ENCODE results near the gene RAP1GDS1. TPM values are rescaled to one million over a fixed set of nuclear protein-coding genes. Genes with fewer than 3 reads are reported as not detected.

RAP1GDS1 gene
- total RNA-seq, 1 experiment from 2014 or later: 40.8 TPM

DNA sequence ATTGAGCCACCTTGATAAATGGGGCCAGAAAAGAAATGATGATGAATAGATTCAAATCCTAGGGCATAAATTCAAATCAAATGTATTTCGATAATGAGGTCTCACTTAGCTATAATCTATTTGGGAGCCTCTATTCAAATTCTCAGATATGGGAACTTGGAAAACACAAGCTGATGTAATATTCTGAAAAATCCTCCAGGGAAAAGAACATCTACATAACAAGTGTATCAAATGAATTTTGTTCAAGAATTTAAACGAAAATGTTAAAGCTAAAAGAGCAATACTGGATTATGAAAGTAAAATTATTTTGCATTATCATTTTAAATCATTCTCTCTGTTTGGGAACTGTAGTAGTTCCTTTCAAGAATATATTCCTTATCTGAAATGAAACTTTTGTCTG lies 38.9 kb upstream of the RAP1GDS1 start:
- Histone ChIP-seq H4K20me1 (ENCODE audit: insufficient read depth) (no peaks in the 10 kb centered on the region), H3K36me3 (ENCODE audit: control insufficient read depth in 1 of 2, insufficient read depth in 2 of 2, low read length in 2 of 2) (no peaks in the 10 kb centered on the region), H3K9ac (ENCODE audit: low read length) (no peak overlapping the region), H2AFZ (ENCODE audit: low read depth, low read length, poor library complexity, severe bottlenecking) (no peak overlapping the region), H3K79me2 (ENCODE audit: insufficient read depth, low read length) (no peaks in the 10 kb centered on the region), H3K9me3 (ENCODE audit: control insufficient read depth in 1 of 2, insufficient read depth in 1 of 2, low read depth in 1 of 2, low read length in 2 of 2) (no peaks in the 10 kb centered on the region), H3K27me3 (ENCODE audit: insufficient read depth, low read length) (no peaks in the 10 kb centered on the region), H3K9me2 (ENCODE audit: insufficient read depth) (no peaks in the 10 kb centered on the region), H3K4me3 (replicated peaks in 1 of 2; ENCODE audit: low read depth in 1 of 2, low read length in 2 of 2) (no peak overlapping the region), H3K4me2 (ENCODE audit: low read length) (no peak overlapping the region), H3K27ac (ENCODE audit: low read depth, low read length) (no peak overlapping the region), H3K4me1 (ENCODE audit: control insufficient read depth in 1 of 2, insufficient read depth in 2 of 2, low read length in 2 of 2) (no peaks in the 10 kb centered on the region)
- no peak for DNase-seq (ENCODE audit: low read depth, low spot score)
- BruUV-seq (replicated peaks): no TSS peak
- intact Hi-C loops (cut with micrococcal nuclease): no loop called here
- ChIA-PET CTCF (no interaction called here), POLR2A (no interaction called here), RAD21 (ENCODE audit: low non-redundant PET in 1 of 2, low total read pairs in 2 of 2, uncharacterized antibody in 2 of 2, unreplicated experiment in 2 of 2) (no interaction called here)
- TF ChIP-seq, protein P1, sequence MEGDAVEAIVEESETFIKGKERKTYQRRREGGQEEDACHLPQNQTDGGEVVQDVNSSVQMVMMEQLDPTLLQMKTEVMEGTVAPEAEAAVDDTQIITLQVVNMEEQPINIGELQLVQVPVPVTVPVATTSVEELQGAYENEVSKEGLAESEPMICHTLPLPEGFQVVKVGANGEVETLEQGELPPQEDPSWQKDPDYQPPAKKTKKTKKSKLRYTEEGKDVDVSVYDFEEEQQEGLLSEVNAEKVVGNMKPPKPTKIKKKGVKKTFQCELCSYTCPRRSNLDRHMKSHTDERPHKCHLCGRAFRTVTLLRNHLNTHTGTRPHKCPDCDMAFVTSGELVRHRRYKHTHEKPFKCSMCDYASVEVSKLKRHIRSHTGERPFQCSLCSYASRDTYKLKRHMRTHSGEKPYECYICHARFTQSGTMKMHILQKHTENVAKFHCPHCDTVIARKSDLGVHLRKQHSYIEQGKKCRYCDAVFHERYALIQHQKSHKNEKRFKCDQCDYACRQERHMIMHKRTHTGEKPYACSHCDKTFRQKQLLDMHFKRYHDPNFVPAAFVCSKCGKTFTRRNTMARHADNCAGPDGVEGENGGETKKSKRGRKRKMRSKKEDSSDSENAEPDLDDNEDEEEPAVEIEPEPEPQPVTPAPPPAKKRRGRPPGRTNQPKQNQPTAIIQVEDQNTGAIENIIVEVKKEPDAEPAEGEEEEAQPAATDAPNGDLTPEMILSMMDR (IDR thresholded peaks at IDR 0.05 in 2 of 3, conservative IDR thresholded peaks at IDR 0.05 in 1 of 3; ENCODE audit: borderline replicate concordance in 1 of 3, insufficient read depth in 1 of 3, low read depth in 2 of 3, low read length in 2 of 3): no peak
- TF ChIP-seq, protein P2, sequence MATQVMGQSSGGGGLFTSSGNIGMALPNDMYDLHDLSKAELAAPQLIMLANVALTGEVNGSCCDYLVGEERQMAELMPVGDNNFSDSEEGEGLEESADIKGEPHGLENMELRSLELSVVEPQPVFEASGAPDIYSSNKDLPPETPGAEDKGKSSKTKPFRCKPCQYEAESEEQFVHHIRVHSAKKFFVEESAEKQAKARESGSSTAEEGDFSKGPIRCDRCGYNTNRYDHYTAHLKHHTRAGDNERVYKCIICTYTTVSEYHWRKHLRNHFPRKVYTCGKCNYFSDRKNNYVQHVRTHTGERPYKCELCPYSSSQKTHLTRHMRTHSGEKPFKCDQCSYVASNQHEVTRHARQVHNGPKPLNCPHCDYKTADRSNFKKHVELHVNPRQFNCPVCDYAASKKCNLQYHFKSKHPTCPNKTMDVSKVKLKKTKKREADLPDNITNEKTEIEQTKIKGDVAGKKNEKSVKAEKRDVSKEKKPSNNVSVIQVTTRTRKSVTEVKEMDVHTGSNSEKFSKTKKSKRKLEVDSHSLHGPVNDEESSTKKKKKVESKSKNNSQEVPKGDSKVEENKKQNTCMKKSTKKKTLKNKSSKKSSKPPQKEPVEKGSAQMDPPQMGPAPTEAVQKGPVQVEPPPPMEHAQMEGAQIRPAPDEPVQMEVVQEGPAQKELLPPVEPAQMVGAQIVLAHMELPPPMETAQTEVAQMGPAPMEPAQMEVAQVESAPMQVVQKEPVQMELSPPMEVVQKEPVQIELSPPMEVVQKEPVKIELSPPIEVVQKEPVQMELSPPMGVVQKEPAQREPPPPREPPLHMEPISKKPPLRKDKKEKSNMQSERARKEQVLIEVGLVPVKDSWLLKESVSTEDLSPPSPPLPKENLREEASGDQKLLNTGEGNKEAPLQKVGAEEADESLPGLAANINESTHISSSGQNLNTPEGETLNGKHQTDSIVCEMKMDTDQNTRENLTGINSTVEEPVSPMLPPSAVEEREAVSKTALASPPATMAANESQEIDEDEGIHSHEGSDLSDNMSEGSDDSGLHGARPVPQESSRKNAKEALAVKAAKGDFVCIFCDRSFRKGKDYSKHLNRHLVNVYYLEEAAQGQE (IDR thresholded peaks at IDR 0.05; ENCODE audit: low read depth): no peak
- TF ChIP-seq TCF7L2 (IDR thresholded peaks at IDR 0.05; ENCODE audit: borderline replicate concordance, extremely low read depth, insufficient read depth, insufficient read length) (no peak), SRF (IDR thresholded peaks at IDR 0.05; ENCODE audit: low read depth) (no peak), EZH2phosphoT487 (IDR thresholded peaks at IDR 0.05; ENCODE audit: borderline replicate concordance) (no peak), CBX3 (IDR thresholded peaks at IDR 0.05; ENCODE audit: low read depth) (no peak), RAD21 (IDR thresholded peaks at IDR 0.05; ENCODE audit: low read depth) (no peak), ZFX (IDR thresholded peaks at IDR 0.05) (no peak), FOSL1 (IDR thresholded peaks at IDR 0.05; ENCODE audit: low read depth) (no peak), JUND (IDR thresholded peaks at IDR 0.05) (no peak), YY1 (IDR thresholded peaks at IDR 0.05; ENCODE audit: extremely low read depth, insufficient replicate concordance, low read depth, low read length) (no peak), EZH2 (IDR thresholded peaks at IDR 0.05) (no peak)
- TF ChIP-seq, protein P3, sequence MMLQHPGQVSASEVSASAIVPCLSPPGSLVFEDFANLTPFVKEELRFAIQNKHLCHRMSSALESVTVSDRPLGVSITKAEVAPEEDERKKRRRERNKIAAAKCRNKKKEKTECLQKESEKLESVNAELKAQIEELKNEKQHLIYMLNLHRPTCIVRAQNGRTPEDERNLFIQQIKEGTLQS (IDR thresholded peaks at IDR 0.05): no peak
- TF ChIP-seq, protein P4, sequence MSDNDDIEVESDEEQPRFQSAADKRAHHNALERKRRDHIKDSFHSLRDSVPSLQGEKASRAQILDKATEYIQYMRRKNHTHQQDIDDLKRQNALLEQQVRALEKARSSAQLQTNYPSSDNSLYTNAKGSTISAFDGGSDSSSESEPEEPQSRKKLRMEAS (IDR thresholded peaks at IDR 0.05): no peak
- ATAC-seq: no peak
